Measurements from ENCODE around the gene SLC5A8. TPM values are rescaled to one million over a fixed set of nuclear protein-coding genes. Genes with fewer than 3 reads are reported as not detected.

SLC5A8 gene
- total and polyA plus RNA-seq, 2 experiments from 2014 or later, result 0.10 TPM

- no peaks in the 10 kb centered on the region for H4K20me1 ChIP-seq (replicated peaks; ENCODE audit: insufficient read depth)
- H3K79me2 ChIP-seq (replicated peaks; ENCODE audit: insufficient read depth), result no peaks in the 10 kb centered on the region
- no peaks in the 10 kb centered on the region for H3K9me2 ChIP-seq (ENCODE audit: insufficient read depth)
- no peaks in the 10 kb centered on the region for H3F3A ChIP-seq (replicated peaks; ENCODE audit: low read depth)
- Mint-ChIP-seq H3K27me3 (ENCODE audit: insufficient read depth, low read depth, poor library complexity) (peaks cover 4% of the 10 kb centered on the region), H3K4me3 (no peak overlapping the region), H3K9me3 (no peaks in the 10 kb centered on the region), H3K27ac (no peak overlapping the region), H3K36me3 (ENCODE audit: low read depth) (no peaks in the 10 kb centered on the region), H3K4me1 (peaks cover 11% of the 10 kb centered on the region)
- H3K4me1 ChIP-seq (ENCODE audit: insufficient read depth), result peaks cover 11% of the 10 kb centered on the region; the same call in 1 of the 2 replicates
- no peak overlapping the region for H3K27ac ChIP-seq (ENCODE audit: low read depth)
- ATAC-seq (no peak), DNase-seq (ENCODE audit: low spot score) (no peak)
- H3K27me3 ChIP-seq (ENCODE audit: insufficient read depth), result no peaks in the 10 kb centered on the region
- no peak overlapping the region for H2AFZ ChIP-seq
- TF ChIP-seq, protein P1, sequence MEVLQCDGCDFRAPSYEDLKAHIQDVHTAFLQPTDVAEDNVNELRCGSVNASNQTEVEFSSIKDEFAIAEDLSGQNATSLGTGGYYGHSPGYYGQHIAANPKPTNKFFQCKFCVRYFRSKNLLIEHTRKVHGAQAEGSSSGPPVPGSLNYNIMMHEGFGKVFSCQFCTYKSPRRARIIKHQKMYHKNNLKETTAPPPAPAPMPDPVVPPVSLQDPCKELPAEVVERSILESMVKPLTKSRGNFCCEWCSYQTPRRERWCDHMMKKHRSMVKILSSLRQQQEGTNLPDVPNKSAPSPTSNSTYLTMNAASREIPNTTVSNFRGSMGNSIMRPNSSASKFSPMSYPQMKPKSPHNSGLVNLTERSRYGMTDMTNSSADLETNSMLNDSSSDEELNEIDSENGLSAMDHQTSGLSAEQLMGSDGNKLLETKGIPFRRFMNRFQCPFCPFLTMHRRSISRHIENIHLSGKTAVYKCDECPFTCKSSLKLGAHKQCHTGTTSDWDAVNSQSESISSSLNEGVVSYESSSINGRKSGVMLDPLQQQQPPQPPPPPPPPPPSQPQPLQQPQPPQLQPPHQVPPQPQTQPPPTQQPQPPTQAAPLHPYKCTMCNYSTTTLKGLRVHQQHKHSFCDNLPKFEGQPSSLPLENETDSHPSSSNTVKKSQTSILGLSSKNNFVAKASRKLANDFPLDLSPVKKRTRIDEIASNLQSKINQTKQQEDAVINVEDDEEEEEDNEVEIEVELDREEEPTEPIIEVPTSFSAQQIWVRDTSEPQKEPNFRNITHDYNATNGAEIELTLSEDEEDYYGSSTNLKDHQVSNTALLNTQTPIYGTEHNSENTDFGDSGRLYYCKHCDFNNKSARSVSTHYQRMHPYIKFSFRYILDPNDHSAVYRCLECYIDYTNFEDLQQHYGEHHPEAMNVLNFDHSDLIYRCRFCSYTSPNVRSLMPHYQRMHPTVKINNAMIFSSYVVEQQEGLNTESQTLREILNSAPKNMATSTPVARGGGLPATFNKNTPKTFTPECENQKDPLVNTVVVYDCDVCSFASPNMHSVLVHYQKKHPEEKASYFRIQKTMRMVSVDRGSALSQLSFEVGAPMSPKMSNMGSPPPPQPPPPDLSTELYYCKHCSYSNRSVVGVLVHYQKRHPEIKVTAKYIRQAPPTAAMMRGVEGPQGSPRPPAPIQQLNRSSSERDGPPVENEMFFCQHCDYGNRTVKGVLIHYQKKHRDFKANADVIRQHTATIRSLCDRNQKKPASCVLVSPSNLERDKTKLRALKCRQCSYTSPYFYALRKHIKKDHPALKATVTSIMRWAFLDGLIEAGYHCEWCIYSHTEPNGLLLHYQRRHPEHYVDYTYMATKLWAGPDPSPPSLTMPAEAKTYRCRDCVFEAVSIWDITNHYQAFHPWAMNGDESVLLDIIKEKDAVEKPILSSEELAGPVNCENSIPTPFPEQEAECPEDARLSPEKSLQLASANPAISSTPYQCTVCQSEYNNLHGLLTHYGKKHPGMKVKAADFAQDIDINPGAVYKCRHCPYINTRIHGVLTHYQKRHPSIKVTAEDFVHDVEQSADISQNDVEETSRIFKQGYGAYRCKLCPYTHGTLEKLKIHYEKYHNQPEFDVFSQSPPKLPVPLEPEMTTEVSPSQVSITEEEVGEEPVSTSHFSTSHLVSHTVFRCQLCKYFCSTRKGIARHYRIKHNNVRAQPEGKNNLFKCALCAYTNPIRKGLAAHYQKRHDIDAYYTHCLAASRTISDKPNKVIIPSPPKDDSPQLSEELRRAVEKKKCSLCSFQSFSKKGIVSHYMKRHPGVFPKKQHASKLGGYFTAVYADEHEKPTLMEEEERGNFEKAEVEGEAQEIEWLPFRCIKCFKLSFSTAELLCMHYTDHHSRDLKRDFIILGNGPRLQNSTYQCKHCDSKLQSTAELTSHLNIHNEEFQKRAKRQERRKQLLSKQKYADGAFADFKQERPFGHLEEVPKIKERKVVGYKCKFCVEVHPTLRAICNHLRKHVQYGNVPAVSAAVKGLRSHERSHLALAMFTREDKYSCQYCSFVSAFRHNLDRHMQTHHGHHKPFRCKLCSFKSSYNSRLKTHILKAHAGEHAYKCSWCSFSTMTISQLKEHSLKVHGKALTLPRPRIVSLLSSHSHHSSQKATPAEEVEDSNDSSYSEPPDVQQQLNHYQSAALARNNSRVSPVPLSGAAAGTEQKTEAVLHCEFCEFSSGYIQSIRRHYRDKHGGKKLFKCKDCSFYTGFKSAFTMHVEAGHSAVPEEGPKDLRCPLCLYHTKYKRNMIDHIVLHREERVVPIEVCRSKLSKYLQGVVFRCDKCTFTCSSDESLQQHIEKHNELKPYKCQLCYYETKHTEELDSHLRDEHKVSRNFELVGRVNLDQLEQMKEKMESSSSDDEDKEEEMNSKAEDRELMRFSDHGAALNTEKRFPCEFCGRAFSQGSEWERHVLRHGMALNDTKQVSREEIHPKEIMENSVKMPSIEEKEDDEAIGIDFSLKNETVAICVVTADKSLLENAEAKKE (CRISPR knock-in tag; IDR thresholded peaks at IDR 0.05), result no peak
- TF ChIP-seq ZNF114 (CRISPR knock-in tag; IDR thresholded peaks at IDR 0.05), result no peak
- TF ChIP-seq POLR2AphosphoS5 (IDR thresholded peaks at IDR 0.05; ENCODE audit: low read depth), result no peak
- TF ChIP-seq, protein P2, sequence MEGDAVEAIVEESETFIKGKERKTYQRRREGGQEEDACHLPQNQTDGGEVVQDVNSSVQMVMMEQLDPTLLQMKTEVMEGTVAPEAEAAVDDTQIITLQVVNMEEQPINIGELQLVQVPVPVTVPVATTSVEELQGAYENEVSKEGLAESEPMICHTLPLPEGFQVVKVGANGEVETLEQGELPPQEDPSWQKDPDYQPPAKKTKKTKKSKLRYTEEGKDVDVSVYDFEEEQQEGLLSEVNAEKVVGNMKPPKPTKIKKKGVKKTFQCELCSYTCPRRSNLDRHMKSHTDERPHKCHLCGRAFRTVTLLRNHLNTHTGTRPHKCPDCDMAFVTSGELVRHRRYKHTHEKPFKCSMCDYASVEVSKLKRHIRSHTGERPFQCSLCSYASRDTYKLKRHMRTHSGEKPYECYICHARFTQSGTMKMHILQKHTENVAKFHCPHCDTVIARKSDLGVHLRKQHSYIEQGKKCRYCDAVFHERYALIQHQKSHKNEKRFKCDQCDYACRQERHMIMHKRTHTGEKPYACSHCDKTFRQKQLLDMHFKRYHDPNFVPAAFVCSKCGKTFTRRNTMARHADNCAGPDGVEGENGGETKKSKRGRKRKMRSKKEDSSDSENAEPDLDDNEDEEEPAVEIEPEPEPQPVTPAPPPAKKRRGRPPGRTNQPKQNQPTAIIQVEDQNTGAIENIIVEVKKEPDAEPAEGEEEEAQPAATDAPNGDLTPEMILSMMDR (conservative IDR thresholded peaks at IDR 0.05; ENCODE audit: low read depth in 2 of 2), result no peak
- TF ChIP-seq ZNF331 (CRISPR knock-in tag; IDR thresholded peaks at IDR 0.05; ENCODE audit: low read depth), result no peak
- TF ChIP-seq STAT1 (IDR thresholded peaks at IDR 0.05; ENCODE audit: unreplicated experiment), result no peak
- TF ChIP-seq, protein P3, sequence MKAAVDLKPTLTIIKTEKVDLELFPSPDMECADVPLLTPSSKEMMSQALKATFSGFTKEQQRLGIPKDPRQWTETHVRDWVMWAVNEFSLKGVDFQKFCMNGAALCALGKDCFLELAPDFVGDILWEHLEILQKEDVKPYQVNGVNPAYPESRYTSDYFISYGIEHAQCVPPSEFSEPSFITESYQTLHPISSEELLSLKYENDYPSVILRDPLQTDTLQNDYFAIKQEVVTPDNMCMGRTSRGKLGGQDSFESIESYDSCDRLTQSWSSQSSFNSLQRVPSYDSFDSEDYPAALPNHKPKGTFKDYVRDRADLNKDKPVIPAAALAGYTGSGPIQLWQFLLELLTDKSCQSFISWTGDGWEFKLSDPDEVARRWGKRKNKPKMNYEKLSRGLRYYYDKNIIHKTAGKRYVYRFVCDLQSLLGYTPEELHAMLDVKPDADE (IDR thresholded peaks at IDR 0.05), result no peak
- no peak overlapping the region for H3K4me3 ChIP-seq
- H3K4me2 ChIP-seq, result no peak overlapping the region
- no peaks in the 10 kb centered on the region for H3K36me3 ChIP-seq (ENCODE audit: insufficient read depth)
These were observed 28.3 kb downstream of the SLC5A8 start for GRCh38 chr12:101181776-101182175.
